ENCODE results near the gene DNAH17. TPM values are rescaled to one million over a fixed set of nuclear protein-coding genes. Genes with fewer than 3 reads are reported as not detected.

Gene DNAH17
- total and polyA plus RNA-seq, 2 of the 8 experiments (the other 6 are each of a cell fraction or from before 2014, with no cell fraction given), result 0.14 to 0.67 TPM

DNA sequence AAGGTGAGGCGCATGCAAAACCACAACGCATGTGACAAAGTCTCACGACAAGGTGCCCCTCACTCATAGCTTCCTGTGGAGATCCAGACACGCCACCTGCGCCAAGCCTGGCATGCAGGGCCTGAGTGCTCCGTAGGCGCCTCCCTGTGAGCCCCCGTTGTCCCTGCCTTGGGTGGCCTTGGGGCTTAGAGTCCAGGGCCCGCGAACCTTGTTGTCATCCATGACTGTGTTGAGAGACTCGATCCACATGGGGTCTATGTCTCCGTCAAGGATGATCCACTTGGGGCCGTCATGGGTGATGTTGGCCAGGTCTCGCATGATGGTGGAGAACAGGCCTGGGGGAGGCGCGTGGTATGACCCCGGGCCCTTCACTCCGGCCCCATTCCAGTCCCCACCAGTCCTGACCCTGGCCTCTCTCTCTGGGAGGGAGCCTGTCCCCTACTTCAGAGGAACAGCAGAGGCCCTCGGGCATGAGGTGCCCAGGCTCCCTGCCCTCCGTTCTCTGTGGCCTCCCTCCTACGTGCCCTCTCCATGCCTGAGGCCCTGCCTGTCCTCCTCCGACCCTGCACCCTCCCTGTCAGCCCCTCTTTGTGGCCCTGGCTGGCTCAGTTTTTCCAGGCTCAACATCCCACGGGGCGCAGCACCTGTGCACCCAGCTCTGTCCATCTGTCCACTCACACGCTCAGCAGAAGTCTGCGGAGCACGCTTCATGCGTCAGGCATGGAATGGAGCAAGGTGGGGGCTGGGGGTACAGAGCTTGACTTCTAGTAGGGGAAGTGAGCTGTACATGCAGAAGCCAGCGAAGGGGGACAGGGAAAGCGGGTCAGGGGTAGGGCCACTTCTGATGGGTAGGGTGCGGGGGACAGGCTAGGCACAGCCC, 85.7 kb downstream of the DNAH17 start (continued):
- TF ChIP-seq, protein P1, sequence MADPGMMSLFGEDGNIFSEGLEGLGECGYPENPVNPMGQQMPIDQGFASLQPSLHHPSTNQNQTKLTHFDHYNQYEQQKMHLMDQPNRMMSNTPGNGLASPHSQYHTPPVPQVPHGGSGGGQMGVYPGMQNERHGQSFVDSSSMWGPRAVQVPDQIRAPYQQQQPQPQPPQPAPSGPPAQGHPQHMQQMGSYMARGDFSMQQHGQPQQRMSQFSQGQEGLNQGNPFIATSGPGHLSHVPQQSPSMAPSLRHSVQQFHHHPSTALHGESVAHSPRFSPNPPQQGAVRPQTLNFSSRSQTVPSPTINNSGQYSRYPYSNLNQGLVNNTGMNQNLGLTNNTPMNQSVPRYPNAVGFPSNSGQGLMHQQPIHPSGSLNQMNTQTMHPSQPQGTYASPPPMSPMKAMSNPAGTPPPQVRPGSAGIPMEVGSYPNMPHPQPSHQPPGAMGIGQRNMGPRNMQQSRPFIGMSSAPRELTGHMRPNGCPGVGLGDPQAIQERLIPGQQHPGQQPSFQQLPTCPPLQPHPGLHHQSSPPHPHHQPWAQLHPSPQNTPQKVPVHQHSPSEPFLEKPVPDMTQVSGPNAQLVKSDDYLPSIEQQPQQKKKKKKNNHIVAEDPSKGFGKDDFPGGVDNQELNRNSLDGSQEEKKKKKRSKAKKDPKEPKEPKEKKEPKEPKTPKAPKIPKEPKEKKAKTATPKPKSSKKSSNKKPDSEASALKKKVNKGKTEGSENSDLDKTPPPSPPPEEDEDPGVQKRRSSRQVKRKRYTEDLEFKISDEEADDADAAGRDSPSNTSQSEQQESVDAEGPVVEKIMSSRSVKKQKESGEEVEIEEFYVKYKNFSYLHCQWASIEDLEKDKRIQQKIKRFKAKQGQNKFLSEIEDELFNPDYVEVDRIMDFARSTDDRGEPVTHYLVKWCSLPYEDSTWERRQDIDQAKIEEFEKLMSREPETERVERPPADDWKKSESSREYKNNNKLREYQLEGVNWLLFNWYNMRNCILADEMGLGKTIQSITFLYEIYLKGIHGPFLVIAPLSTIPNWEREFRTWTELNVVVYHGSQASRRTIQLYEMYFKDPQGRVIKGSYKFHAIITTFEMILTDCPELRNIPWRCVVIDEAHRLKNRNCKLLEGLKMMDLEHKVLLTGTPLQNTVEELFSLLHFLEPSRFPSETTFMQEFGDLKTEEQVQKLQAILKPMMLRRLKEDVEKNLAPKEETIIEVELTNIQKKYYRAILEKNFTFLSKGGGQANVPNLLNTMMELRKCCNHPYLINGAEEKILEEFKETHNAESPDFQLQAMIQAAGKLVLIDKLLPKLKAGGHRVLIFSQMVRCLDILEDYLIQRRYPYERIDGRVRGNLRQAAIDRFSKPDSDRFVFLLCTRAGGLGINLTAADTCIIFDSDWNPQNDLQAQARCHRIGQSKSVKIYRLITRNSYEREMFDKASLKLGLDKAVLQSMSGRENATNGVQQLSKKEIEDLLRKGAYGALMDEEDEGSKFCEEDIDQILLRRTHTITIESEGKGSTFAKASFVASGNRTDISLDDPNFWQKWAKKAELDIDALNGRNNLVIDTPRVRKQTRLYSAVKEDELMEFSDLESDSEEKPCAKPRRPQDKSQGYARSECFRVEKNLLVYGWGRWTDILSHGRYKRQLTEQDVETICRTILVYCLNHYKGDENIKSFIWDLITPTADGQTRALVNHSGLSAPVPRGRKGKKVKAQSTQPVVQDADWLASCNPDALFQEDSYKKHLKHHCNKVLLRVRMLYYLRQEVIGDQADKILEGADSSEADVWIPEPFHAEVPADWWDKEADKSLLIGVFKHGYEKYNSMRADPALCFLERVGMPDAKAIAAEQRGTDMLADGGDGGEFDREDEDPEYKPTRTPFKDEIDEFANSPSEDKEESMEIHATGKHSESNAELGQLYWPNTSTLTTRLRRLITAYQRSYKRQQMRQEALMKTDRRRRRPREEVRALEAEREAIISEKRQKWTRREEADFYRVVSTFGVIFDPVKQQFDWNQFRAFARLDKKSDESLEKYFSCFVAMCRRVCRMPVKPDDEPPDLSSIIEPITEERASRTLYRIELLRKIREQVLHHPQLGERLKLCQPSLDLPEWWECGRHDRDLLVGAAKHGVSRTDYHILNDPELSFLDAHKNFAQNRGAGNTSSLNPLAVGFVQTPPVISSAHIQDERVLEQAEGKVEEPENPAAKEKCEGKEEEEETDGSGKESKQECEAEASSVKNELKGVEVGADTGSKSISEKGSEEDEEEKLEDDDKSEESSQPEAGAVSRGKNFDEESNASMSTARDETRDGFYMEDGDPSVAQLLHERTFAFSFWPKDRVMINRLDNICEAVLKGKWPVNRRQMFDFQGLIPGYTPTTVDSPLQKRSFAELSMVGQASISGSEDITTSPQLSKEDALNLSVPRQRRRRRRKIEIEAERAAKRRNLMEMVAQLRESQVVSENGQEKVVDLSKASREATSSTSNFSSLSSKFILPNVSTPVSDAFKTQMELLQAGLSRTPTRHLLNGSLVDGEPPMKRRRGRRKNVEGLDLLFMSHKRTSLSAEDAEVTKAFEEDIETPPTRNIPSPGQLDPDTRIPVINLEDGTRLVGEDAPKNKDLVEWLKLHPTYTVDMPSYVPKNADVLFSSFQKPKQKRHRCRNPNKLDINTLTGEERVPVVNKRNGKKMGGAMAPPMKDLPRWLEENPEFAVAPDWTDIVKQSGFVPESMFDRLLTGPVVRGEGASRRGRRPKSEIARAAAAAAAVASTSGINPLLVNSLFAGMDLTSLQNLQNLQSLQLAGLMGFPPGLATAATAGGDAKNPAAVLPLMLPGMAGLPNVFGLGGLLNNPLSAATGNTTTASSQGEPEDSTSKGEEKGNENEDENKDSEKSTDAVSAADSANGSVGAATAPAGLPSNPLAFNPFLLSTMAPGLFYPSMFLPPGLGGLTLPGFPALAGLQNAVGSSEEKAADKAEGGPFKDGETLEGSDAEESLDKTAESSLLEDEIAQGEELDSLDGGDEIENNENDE (IDR thresholded peaks at IDR 0.05; ENCODE audit: insufficient replicate concordance, low read length), result no peak
- no peak for TF ChIP-seq CBX8 (IDR thresholded peaks at IDR 0.05; ENCODE audit: borderline replicate concordance, low read depth, low read length)
- TF ChIP-seq CREB1 (IDR thresholded peaks at IDR 0.05), result no peak
- no peak for TF ChIP-seq NRF1 (IDR thresholded peaks at IDR 0.05; ENCODE audit: low read depth, low read length)
- no peak for TF ChIP-seq BRCA1 (IDR thresholded peaks at IDR 0.05; ENCODE audit: low read depth, low read length)
- TF ChIP-seq, protein P2, sequence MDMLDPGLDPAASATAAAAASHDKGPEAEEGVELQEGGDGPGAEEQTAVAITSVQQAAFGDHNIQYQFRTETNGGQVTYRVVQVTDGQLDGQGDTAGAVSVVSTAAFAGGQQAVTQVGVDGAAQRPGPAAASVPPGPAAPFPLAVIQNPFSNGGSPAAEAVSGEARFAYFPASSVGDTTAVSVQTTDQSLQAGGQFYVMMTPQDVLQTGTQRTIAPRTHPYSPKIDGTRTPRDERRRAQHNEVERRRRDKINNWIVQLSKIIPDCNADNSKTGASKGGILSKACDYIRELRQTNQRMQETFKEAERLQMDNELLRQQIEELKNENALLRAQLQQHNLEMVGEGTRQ (IDR thresholded peaks at IDR 0.05; ENCODE audit: low read length), result no peak
